K562 (cell line): ENCODE measurements around the gene C11orf54. TPM values are rescaled to one million over a fixed set of nuclear protein-coding genes. Genes with fewer than 3 reads are reported as not detected.

Source experiments
- EHMT2 ChIP-seq: fragments of 450-650 bp; IDR thresholded peaks from 2 replicates; pipeline ENCODE4 v1.6.1; 2018; ENCODE audit warnings: antibody characterized with exemption
- FOXJ3 ChIP-seq: sonication (generic); formaldehyde crosslinking; IDR thresholded peaks from 2 replicates; pipeline ENCODE4 v1.4.0; 2020; ENCODE audit warnings: mild to moderate bottlenecking, missing genetic modification reagents
- GATA2 ChIP-seq: sonication (generic); formaldehyde crosslinking; IDR thresholded peaks from 2 replicates; pipeline ENCODE4 v1.4.0; 2020; ENCODE audit warnings: mild to moderate bottlenecking, missing genetic modification reagents
- HDGF ChIP-seq: fragments of 450-650 bp; IDR thresholded peaks from 2 replicates; pipeline ENCODE4 v1.6.1; 2016
- MBD2 ChIP-seq: sonication (generic); IDR thresholded peaks from 2 replicates; pipeline ENCODE4 v1.6.1; 2016; ENCODE audit warnings: low read depth, borderline replicate concordance
- MECOM ChIP-seq: fragments of 250-450 bp; sonication (Bioruptor Pico); IDR thresholded peaks from 2 replicates; pipeline ENCODE4 v1.8.0; 2022; ENCODE audit warnings: inconsistent platforms
- SMAD3 ChIP-seq: fragments of 450-650 bp; formaldehyde crosslinking; conservative IDR thresholded peaks from 2 replicates; pipeline ENCODE4 v1.4.0; 2020; ENCODE audit warnings: mild to moderate bottlenecking
- TAL1 ChIP-seq: fragments of 450-650 bp; IDR thresholded peaks from 2 replicates; pipeline ENCODE4 v1.6.1; 2016; ENCODE audit warnings: mild to moderate bottlenecking
- TBL1XR1 ChIP-seq, 2 experiments: IDR thresholded peaks; 2 replicates each; pipeline ENCODE4 v1.6.1; 2012; ENCODE audit warnings: improper control_type of control experiment in 2 of 2, low read length in 2 of 2, mild to moderate bottlenecking in 1 of 2
- polyA plus RNA-seq, 8 experiments: library from polyadenylated mRNA; depleted of rRNA in 4 of 8; stranded (reverse) in 5 of 8; unstranded in 3 of 8; fragments of >200 nt; fragmentation: Nextera tagmentation in 2 of 8; fragmentation: Illumina TruSeq in 1 of 8; extraction: Ambion mirVana in 2 of 8; extraction: Trizol in 1 of 8; gene quantifications; 2 replicates each; pipeline versions ENCODE4 v1.2.1 to v1.2.3, GENCODE V29; 2011 to 2014; ENCODE audit warnings: inconsistent platforms in 1 of 8, missing spikeins in 1 of 8
- total RNA-seq, 7 experiments: library from RNA; depleted of rRNA in 6 of 7; stranded (reverse); fragments of >200 nt in 6 of 7; fragmentation: Illumina TruSeq in 2 of 7; extraction: Trizol in 2 of 7; gene quantifications; 2 replicates each; pipeline versions ENCODE4 v1.2.1 to v1.2.3, GENCODE V29; 2011 to 2021; ENCODE audit warnings: low replicate concordance in 1 of 7
- TF ChIP-seq, protein P1 (sequence below): fragments of 200-600 bp; sonication (generic); IDR thresholded peaks from one replicate; pipeline ENCODE4 v1.6.1; 2012; ENCODE audit warnings: mild to moderate bottlenecking, low read depth, low read length, inconsistent platforms
- TF ChIP-seq, protein P2 (sequence below): fragments of 450-650 bp; formaldehyde crosslinking; IDR thresholded peaks from 2 replicates; pipeline ENCODE4 v1.4.0; 2020; ENCODE audit warnings: mild to moderate bottlenecking
- TF ChIP-seq, protein P3 (sequence below): sonication (generic); formaldehyde crosslinking; IDR thresholded peaks from 2 replicates; pipeline ENCODE4 v1.8.0; 2023; ENCODE audit warnings: mild to moderate bottlenecking, missing genetic modification reagents

C11orf54 gene
- total and polyA plus RNA-seq, 9 of the 15 experiments (the other 6 are each of a cell fraction or from before 2014, with no cell fraction given): 13.4 to 33.0 (median 23.1) TPM

DNA sequence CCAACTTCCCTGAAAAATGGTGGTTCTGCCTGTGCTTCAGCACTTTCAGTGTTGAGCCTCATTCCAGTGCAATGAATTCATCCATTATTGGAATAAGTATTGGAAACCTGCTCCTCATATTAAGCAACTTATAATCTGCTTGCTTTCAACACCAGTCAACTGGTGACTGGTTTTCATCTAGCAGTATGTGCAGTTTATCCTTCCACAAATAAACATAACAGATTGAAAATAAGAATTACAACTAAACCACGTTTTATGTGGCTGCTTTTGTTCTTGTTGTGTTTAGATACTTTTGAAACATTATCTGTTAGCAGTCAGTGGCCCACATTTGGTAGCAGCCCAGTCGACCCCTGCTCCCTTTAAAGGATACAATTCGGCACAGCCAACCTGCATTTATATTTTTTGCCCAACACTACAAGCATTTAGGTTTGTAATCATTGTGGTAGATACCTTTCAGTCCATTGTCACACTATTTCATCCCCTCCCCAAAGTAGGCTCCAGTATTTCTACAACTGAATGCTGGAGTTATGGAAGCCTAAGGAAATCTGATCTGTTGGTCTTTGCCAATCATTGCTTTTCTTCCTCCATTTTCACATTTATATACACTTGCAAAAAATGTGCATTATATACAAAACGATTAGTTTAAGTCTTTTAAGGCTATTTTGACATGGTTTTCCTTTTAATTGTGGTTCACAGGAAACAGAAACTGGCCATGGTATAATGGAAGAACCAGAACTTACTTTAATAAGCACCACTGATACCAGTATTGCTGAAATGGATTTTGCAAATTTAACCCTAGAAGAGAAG, 13.3 kb upstream of the C11orf54 start (continued):
- TF ChIP-seq, protein P1, sequence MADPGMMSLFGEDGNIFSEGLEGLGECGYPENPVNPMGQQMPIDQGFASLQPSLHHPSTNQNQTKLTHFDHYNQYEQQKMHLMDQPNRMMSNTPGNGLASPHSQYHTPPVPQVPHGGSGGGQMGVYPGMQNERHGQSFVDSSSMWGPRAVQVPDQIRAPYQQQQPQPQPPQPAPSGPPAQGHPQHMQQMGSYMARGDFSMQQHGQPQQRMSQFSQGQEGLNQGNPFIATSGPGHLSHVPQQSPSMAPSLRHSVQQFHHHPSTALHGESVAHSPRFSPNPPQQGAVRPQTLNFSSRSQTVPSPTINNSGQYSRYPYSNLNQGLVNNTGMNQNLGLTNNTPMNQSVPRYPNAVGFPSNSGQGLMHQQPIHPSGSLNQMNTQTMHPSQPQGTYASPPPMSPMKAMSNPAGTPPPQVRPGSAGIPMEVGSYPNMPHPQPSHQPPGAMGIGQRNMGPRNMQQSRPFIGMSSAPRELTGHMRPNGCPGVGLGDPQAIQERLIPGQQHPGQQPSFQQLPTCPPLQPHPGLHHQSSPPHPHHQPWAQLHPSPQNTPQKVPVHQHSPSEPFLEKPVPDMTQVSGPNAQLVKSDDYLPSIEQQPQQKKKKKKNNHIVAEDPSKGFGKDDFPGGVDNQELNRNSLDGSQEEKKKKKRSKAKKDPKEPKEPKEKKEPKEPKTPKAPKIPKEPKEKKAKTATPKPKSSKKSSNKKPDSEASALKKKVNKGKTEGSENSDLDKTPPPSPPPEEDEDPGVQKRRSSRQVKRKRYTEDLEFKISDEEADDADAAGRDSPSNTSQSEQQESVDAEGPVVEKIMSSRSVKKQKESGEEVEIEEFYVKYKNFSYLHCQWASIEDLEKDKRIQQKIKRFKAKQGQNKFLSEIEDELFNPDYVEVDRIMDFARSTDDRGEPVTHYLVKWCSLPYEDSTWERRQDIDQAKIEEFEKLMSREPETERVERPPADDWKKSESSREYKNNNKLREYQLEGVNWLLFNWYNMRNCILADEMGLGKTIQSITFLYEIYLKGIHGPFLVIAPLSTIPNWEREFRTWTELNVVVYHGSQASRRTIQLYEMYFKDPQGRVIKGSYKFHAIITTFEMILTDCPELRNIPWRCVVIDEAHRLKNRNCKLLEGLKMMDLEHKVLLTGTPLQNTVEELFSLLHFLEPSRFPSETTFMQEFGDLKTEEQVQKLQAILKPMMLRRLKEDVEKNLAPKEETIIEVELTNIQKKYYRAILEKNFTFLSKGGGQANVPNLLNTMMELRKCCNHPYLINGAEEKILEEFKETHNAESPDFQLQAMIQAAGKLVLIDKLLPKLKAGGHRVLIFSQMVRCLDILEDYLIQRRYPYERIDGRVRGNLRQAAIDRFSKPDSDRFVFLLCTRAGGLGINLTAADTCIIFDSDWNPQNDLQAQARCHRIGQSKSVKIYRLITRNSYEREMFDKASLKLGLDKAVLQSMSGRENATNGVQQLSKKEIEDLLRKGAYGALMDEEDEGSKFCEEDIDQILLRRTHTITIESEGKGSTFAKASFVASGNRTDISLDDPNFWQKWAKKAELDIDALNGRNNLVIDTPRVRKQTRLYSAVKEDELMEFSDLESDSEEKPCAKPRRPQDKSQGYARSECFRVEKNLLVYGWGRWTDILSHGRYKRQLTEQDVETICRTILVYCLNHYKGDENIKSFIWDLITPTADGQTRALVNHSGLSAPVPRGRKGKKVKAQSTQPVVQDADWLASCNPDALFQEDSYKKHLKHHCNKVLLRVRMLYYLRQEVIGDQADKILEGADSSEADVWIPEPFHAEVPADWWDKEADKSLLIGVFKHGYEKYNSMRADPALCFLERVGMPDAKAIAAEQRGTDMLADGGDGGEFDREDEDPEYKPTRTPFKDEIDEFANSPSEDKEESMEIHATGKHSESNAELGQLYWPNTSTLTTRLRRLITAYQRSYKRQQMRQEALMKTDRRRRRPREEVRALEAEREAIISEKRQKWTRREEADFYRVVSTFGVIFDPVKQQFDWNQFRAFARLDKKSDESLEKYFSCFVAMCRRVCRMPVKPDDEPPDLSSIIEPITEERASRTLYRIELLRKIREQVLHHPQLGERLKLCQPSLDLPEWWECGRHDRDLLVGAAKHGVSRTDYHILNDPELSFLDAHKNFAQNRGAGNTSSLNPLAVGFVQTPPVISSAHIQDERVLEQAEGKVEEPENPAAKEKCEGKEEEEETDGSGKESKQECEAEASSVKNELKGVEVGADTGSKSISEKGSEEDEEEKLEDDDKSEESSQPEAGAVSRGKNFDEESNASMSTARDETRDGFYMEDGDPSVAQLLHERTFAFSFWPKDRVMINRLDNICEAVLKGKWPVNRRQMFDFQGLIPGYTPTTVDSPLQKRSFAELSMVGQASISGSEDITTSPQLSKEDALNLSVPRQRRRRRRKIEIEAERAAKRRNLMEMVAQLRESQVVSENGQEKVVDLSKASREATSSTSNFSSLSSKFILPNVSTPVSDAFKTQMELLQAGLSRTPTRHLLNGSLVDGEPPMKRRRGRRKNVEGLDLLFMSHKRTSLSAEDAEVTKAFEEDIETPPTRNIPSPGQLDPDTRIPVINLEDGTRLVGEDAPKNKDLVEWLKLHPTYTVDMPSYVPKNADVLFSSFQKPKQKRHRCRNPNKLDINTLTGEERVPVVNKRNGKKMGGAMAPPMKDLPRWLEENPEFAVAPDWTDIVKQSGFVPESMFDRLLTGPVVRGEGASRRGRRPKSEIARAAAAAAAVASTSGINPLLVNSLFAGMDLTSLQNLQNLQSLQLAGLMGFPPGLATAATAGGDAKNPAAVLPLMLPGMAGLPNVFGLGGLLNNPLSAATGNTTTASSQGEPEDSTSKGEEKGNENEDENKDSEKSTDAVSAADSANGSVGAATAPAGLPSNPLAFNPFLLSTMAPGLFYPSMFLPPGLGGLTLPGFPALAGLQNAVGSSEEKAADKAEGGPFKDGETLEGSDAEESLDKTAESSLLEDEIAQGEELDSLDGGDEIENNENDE: no peak
- no peak for TF ChIP-seq GATA2 (CRISPR knock-in tag)
- no peak for TF ChIP-seq MECOM (CRISPR knock-in tag)
- TF ChIP-seq EHMT2: no peak
- no peak for TF ChIP-seq TAL1
- TF ChIP-seq, protein P2, sequence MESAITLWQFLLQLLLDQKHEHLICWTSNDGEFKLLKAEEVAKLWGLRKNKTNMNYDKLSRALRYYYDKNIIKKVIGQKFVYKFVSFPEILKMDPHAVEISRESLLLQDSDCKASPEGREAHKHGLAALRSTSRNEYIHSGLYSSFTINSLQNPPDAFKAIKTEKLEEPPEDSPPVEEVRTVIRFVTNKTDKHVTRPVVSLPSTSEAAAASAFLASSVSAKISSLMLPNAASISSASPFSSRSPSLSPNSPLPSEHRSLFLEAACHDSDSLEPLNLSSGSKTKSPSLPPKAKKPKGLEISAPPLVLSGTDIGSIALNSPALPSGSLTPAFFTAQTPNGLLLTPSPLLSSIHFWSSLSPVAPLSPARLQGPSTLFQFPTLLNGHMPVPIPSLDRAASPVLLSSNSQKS (CRISPR knock-in tag): no peak
- TF ChIP-seq FOXJ3 (CRISPR knock-in tag): no peak
- TF ChIP-seq TBL1XR1 (IDR thresholded peaks at IDR 0.05; ENCODE audit: low read length in 2 of 2): no peak
- no peak for TF ChIP-seq MBD2
- TF ChIP-seq, protein P3, sequence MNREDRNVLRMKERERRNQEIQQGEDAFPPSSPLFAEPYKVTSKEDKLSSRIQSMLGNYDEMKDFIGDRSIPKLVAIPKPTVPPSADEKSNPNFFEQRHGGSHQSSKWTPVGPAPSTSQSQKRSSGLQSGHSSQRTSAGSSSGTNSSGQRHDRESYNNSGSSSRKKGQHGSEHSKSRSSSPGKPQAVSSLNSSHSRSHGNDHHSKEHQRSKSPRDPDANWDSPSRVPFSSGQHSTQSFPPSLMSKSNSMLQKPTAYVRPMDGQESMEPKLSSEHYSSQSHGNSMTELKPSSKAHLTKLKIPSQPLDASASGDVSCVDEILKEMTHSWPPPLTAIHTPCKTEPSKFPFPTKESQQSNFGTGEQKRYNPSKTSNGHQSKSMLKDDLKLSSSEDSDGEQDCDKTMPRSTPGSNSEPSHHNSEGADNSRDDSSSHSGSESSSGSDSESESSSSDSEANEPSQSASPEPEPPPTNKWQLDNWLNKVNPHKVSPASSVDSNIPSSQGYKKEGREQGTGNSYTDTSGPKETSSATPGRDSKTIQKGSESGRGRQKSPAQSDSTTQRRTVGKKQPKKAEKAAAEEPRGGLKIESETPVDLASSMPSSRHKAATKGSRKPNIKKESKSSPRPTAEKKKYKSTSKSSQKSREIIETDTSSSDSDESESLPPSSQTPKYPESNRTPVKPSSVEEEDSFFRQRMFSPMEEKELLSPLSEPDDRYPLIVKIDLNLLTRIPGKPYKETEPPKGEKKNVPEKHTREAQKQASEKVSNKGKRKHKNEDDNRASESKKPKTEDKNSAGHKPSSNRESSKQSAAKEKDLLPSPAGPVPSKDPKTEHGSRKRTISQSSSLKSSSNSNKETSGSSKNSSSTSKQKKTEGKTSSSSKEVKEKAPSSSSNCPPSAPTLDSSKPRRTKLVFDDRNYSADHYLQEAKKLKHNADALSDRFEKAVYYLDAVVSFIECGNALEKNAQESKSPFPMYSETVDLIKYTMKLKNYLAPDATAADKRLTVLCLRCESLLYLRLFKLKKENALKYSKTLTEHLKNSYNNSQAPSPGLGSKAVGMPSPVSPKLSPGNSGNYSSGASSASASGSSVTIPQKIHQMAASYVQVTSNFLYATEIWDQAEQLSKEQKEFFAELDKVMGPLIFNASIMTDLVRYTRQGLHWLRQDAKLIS (CRISPR knock-in tag): no peak
- no peak for TF ChIP-seq HDGF
- no peak for TF ChIP-seq SMAD3 (CRISPR knock-in tag)
